ENCODE measurements around the gene MAGEF1. TPM values are rescaled to one million over a fixed set of nuclear protein-coding genes. Genes with fewer than 3 reads are reported as not detected.

Gene MAGEF1
- total RNA-seq, 2 donors from 2014 or later, result 50.2 to 71.6 TPM

GRCh38 chr3:184677344-184678316 is 34.2 kb downstream of the MAGEF1 start:
- Histone ChIP-seq H3K27me3 (replicated peaks; ENCODE audit: insufficient read depth) (no peaks in the 10 kb centered on the region), H3K36me3 (no peaks in the 10 kb centered on the region), H3K4me3 (no peak overlapping the region), H3K4me1 (replicated peaks) (no peaks in the 10 kb centered on the region), H3K9me3 (no peaks in the 10 kb centered on the region), H3K27ac (no peak overlapping the region)
- intact Hi-C loops (cut with DNase I), result no loop called here
- TF ChIP-seq POLR2A (IDR thresholded peaks at IDR 0.05) (no peak), CTCF (IDR thresholded peaks at IDR 0.05) (no peak), POLR2AphosphoS5 (IDR thresholded peaks at IDR 0.05) (no peak)
- WGBS, result 68% methylated on average over 17 of the region's 17 CpGs
- DNase-seq (ENCODE audit: low spot score), result no peak

GRCh38 chr3:184676927-184677326 is 34.9 kb downstream of the MAGEF1 start:
- WGBS, result 75% methylated on average over 8 of the region's 8 CpGs
- intact Hi-C loops (cut with DNase I), result no loop called here
- H3K4me1 ChIP-seq (replicated peaks), result no peaks in the 10 kb centered on the region
- no peak overlapping the region for H3K27ac ChIP-seq
- no peaks in the 10 kb centered on the region for H3K27me3 ChIP-seq (replicated peaks; ENCODE audit: insufficient read depth)
- H3K36me3 ChIP-seq, result no peaks in the 10 kb centered on the region
- DNase-seq (ENCODE audit: low spot score), result no peak
- no peak overlapping the region for H3K4me3 ChIP-seq
- TF ChIP-seq CTCF (IDR thresholded peaks at IDR 0.05), result no peak
- no peak for TF ChIP-seq POLR2AphosphoS5 (IDR thresholded peaks at IDR 0.05)
- TF ChIP-seq POLR2A (IDR thresholded peaks at IDR 0.05), result no peak
- H3K9me3 ChIP-seq, result no peaks in the 10 kb centered on the region

- no peaks in the 10 kb centered on the region for H3K9me3 ChIP-seq
- no peaks in the 10 kb centered on the region for H3K4me1 ChIP-seq (replicated peaks)
- DNase-seq (ENCODE audit: low spot score), result no peak
- TF ChIP-seq POLR2A (IDR thresholded peaks at IDR 0.05) (no peak), CTCF (IDR thresholded peaks at IDR 0.05) (no peak), POLR2AphosphoS5 (IDR thresholded peaks at IDR 0.05) (no peak)
- H3K36me3 ChIP-seq, result no peaks in the 10 kb centered on the region
- H3K27me3 ChIP-seq (replicated peaks; ENCODE audit: insufficient read depth), result no peaks in the 10 kb centered on the region
- H3K4me3 ChIP-seq, result no peak overlapping the region
- 80% methylated on average over 1 of the region's 1 CpG for WGBS
- intact Hi-C loops (cut with DNase I), result no loop called here
- H3K27ac ChIP-seq, result no peak overlapping the region
Measured at GRCh38 chr3:184674626-184675025, 37.2 kb downstream of the MAGEF1 start.

GRCh38 chr3:184672977-184673870 is 38.6 kb downstream of the MAGEF1 start:
- intact Hi-C loops (cut with DNase I), result no loop called here
- no peak for DNase-seq (ENCODE audit: low spot score)
- no peak overlapping the region for H3K27ac ChIP-seq
- H3K9me3 ChIP-seq, result no peaks in the 10 kb centered on the region
- H3K27me3 ChIP-seq (replicated peaks; ENCODE audit: insufficient read depth), result no peaks in the 10 kb centered on the region
- WGBS, result 69% methylated on average over 16 of the region's 16 CpGs
- H3K4me1 ChIP-seq (replicated peaks), result no peaks in the 10 kb centered on the region
- no peaks in the 10 kb centered on the region for H3K36me3 ChIP-seq
- no peak overlapping the region for H3K4me3 ChIP-seq
- no peak for TF ChIP-seq POLR2A (IDR thresholded peaks at IDR 0.05)
- no peak for TF ChIP-seq CTCF (IDR thresholded peaks at IDR 0.05)
- TF ChIP-seq POLR2AphosphoS5 (IDR thresholded peaks at IDR 0.05), result no peak
